Mesenchymal stem cell (in vitro differentiated cells and primary cell): ENCODE results near the gene S100A16. TPM values are rescaled to one million over a fixed set of nuclear protein-coding genes. Genes with fewer than 3 reads are reported as not detected.

Experiments
- DNase-seq: peaks from one replicate; pipeline ENCODE4 v3.0.0-alpha.2; 2013
- H2AFZ ChIP-seq: one replicate; pipeline ENCODE4 v1.6.1; 2013; ENCODE audit warnings: low read depth, mild to moderate bottlenecking, control low read depth, inconsistent platforms, low read length, moderate library complexity
- H2AK5ac ChIP-seq: 2 replicates; pipeline ENCODE4 v1.6.1; 2013; ENCODE audit warnings: low read length, moderate library complexity, mild to moderate bottlenecking, inconsistent platforms; ENCODE audit not compliant: severe bottlenecking
- H2BK120ac ChIP-seq: one replicate; pipeline ENCODE4 v1.6.1; 2013; ENCODE audit warnings: low read depth, mild to moderate bottlenecking, inconsistent platforms, low read length, moderate library complexity
- H2BK12ac ChIP-seq, 2 experiments: one replicate each; pipeline ENCODE4 v1.6.1; 2013; ENCODE audit warnings: inconsistent platforms in 2 of 2, low read length in 2 of 2, mild to moderate bottlenecking in 2 of 2, moderate library complexity in 2 of 2, control low read depth in 1 of 2
- H2BK15ac ChIP-seq: one replicate; pipeline ENCODE4 v1.6.1; 2013; ENCODE audit warnings: mild to moderate bottlenecking, low read depth, inconsistent platforms; ENCODE audit not compliant: poor library complexity, severe bottlenecking
- H2BK5ac ChIP-seq: 2 replicates; pipeline ENCODE4 v1.6.1; 2013; ENCODE audit warnings: low read depth, mild to moderate bottlenecking, low read length, control low read depth, inconsistent platforms; ENCODE audit not compliant: poor library complexity, severe bottlenecking
- H3K14ac ChIP-seq, 2 experiments: one replicate each; pipeline ENCODE4 v1.6.1; 2013; ENCODE audit warnings: inconsistent platforms in 2 of 2, low read length in 2 of 2, control low read depth in 1 of 2, mild to moderate bottlenecking in 1 of 2, moderate library complexity in 1 of 2
- H3K18ac ChIP-seq, 2 experiments: one replicate each; pipeline ENCODE4 v1.6.1; 2013; ENCODE audit warnings: inconsistent platforms in 2 of 2, low read length in 2 of 2, control low read depth in 1 of 2, low read depth in 1 of 2, mild to moderate bottlenecking in 1 of 2
- H3K23ac ChIP-seq, 2 experiments: one replicate each; pipeline ENCODE4 v1.6.1; 2013; ENCODE audit warnings: inconsistent platforms in 2 of 2, low read length in 2 of 2, mild to moderate bottlenecking in 2 of 2, moderate library complexity in 2 of 2, control low read depth in 1 of 2
- H3K27ac ChIP-seq: 2 replicates; pipeline ENCODE4 v1.5.1; 2013; ENCODE audit warnings: mild to moderate bottlenecking, moderate library complexity, low read length, control low read depth, inconsistent platforms; ENCODE audit not compliant: poor library complexity, severe bottlenecking
- H3K27me3 ChIP-seq, 2 experiments: 2 replicates each; pipeline versions ENCODE4 v1.6.1 to v1.7.0; 2013; ENCODE audit warnings: low read length in 2 of 2, mild to moderate bottlenecking in 2 of 2, moderate library complexity in 2 of 2, control low read depth in 1 of 2, inconsistent platforms in 1 of 2; ENCODE audit not compliant: control insufficient read depth in 1 of 2, insufficient read depth in 1 of 2
- H3K36me3 ChIP-seq, 2 experiments: 2 replicates each; pipeline versions ENCODE4 v1.6.1 to v1.7.0; 2013; ENCODE audit warnings: low read length in 2 of 2, control low read depth in 1 of 2, inconsistent platforms in 1 of 2, low read depth in 1 of 2, mild to moderate bottlenecking in 1 of 2; ENCODE audit not compliant: insufficient read depth in 2 of 2, control insufficient read depth in 1 of 2
- H3K4ac ChIP-seq, 2 experiments: one replicate each; pipeline ENCODE4 v1.6.1; 2013; ENCODE audit warnings: inconsistent platforms in 2 of 2, low read length in 2 of 2, mild to moderate bottlenecking in 2 of 2, moderate library complexity in 2 of 2, control low read depth in 1 of 2, low read depth in 1 of 2
- H3K4me1 ChIP-seq: 2 replicates; pipeline ENCODE4 v1.6.1; 2013; ENCODE audit warnings: low read depth, low read length, control low read depth; ENCODE audit not compliant: control insufficient read depth, insufficient read depth
- H3K4me2 ChIP-seq: 2 replicates; pipeline ENCODE4 v1.6.1; 2013; ENCODE audit warnings: low read length, mild to moderate bottlenecking, inconsistent platforms; ENCODE audit not compliant: poor library complexity, severe bottlenecking
- H3K4me3 ChIP-seq, 2 experiments: 2 replicates each; pipeline versions ENCODE4 v1.5.1 to v1.7.0; 2013; ENCODE audit warnings: low read length in 2 of 2, mild to moderate bottlenecking in 2 of 2, control low read depth in 1 of 2, low read depth in 1 of 2; ENCODE audit not compliant: insufficient read depth in 1 of 2
- H3K79me1 ChIP-seq: replicated peaks from 2 replicates; pipeline ENCODE4 v1.6.1; 2013; ENCODE audit warnings: mild to moderate bottlenecking, control low read depth, low read length, inconsistent platforms; ENCODE audit not compliant: poor library complexity, severe bottlenecking
- H3K9ac ChIP-seq: 2 replicates; pipeline ENCODE4 v1.7.0; 2013; ENCODE audit warnings: mild to moderate bottlenecking, low read length, moderate library complexity
- H3K9me3 ChIP-seq: 2 replicates; pipeline ENCODE4 v1.7.0; 2013; ENCODE audit warnings: mild to moderate bottlenecking, low read length; ENCODE audit not compliant: control insufficient read depth
- H4K8ac ChIP-seq: one replicate; pipeline ENCODE4 v1.6.1; 2013; ENCODE audit warnings: inconsistent platforms, mild to moderate bottlenecking, low read length, moderate library complexity
- H4K91ac ChIP-seq: one replicate; pipeline ENCODE4 v1.6.1; 2013; ENCODE audit warnings: mild to moderate bottlenecking, low read length, inconsistent platforms
- WGBS: methylation state at CpG from one replicate; pipeline ENCODE4 v1.1.7; 2013; ENCODE audit warnings: mixed read lengths; 5-methylcytosine and 5-hydroxymethylcytosine counted together
- polyA plus RNA-seq, 2 experiments: library from polyadenylated mRNA; stranded (reverse); fragments of 200-250 nt; gene quantifications; one replicate each; pipeline ENCODE4 v1.2.3, GENCODE V29; 2013

The S100A16 gene, protein sequence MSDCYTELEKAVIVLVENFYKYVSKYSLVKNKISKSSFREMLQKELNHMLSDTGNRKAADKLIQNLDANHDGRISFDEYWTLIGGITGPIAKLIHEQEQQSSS
- polyA plus RNA-seq (2013, experiment 1 of 2): 123 TPM
- polyA plus RNA-seq (2013, experiment 2 of 2): 128 TPM

DNA sequence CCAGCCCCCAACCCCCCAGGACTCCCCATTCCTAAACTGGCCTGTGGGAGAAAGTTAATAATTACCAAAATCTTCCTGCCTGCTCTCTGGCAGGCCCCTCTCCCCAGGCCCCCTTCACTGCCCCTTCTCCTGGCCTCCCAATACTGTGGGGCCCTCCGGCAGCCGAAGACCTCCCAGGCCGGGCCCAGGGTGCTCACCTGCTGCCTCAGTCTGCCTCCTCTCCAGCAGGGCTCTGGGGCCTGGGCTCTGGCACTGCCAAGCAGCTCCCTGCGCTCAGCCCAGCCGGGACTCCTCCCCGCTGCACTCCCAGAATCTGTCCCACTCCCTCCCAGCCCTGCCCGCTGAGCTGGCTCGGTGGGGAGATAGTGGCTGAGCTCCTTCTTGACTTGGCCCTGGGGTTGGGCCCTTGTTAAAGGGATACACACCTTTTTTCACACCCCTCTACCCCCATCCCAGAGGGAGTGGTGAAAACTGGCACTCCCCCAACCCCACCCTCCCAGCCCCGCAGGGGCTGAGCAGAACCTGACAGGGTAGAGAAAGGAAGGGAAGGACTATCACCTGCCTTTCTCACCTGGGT is at the start of gene S100A16:
Gene S100A16 (minus strand): TSS at position 383 of the 577 bp plus-strand sequence. CDS start 4,986 bp downstream, outside the sequence.
- Histone ChIP-seq H4K8ac (peak within 1 kb of the TSS; percentile 65), H3K9me3 (no peaks in the 10 kb centered on the region), H3K9ac (peak within 1 kb of the TSS; percentile 98), H3K18ac (peak within 1 kb of the TSS; percentile 42 to 80), H3K27ac (peak within 1 kb of the TSS; percentile 95), H3K4me1 (peaks cover 51% of the 10 kb centered on the region), H2AK5ac (peak within 1 kb of the TSS; percentile 98), H2BK15ac (peak within 1 kb of the TSS; percentile 73), H3K23ac (no peak within 1 kb of the TSS), H3K14ac (no peak within 1 kb of the TSS), H3K36me3 (peaks cover 7 to 12% of the 10 kb centered on the region in 2 experiments), H3K4ac (peak within 1 kb of the TSS; percentile 63 to 83), H2AFZ (no peak within 1 kb of the TSS), H3K4me3 (peak within 1 kb of the TSS; percentile 67 to 98), H2BK120ac (peak within 1 kb of the TSS; percentile 81), H3K79me1 (no peaks in the 10 kb centered on the region), H3K27me3 (no peaks in the 10 kb centered on the region), H3K4me2 (peak within 1 kb of the TSS; percentile 76), H4K91ac (peak within 1 kb of the TSS; percentile 66), H2BK5ac (peak within 1 kb of the TSS; percentile 93), H2BK12ac (peak within 1 kb of the TSS; percentile 1 to 47)
- DNase-seq: peak; percentile 44
- 33% methylated on average over 5 of the region's 9 CpGs for WGBS

GRCh38 chr1:153662269-153662668 is 49.3 kb upstream of the S100A16 start:
- Histone ChIP-seq H3K4ac (no peak overlapping the region), H3K23ac (no peak overlapping the region), H3K4me3 (no peak overlapping the region), H2BK120ac (no peak overlapping the region), H3K18ac (no peak overlapping the region), H2BK15ac (no peak overlapping the region), H3K9me3 (no peaks in the 10 kb centered on the region), H3K79me1 (peaks cover 14% of the 10 kb centered on the region), H3K4me2 (no peak overlapping the region), H2AK5ac (no peak overlapping the region), H3K9ac (peak overlapping the region; percentile 61), H3K14ac (no peak overlapping the region), H3K27me3 (no peaks in the 10 kb centered on the region), H2AFZ (no peak overlapping the region), H3K36me3 (peaks cover 40 to 71% of the 10 kb centered on the region in 2 experiments), H2BK5ac (no peak overlapping the region), H4K8ac (no peak overlapping the region), H3K27ac (no peak overlapping the region), H4K91ac (no peak overlapping the region), H2BK12ac (no peak overlapping the region), H3K4me1 (peaks cover 6% of the 10 kb centered on the region)
- no CpG with 5 or more reads among the region's 2 CpGs for WGBS
- DNase-seq: no peak

DNA sequence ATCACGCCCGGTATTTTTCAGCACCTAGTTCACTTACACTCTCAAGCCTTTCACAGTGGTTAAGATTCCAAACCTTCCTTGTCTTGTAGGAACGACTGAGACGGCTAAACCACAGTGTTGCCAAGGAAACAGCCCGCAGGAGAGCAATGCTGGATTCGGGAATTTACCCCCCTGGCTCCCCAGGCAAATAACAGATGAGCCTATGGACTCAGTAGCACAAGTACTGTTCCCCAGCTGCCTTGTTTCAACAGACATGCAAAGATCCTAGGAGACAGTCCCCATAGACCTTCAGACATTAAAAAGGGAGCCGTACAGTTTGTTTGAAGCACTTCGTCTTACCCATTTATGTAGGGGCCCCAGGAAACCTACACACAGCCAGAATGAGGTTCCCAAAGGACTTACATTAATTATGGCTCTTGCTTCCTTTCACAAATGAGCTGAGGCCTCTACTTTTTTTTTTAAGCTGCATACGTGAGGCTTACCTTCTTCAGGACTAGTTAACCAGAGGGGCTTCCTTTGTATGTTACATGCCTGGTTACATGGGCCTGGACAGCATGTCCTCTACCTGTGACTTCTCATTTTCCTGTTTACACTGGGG is 48.3 kb upstream of the S100A16 start:
- no peak overlapping the region for H3K14ac ChIP-seq
- no peak overlapping the region for H2BK120ac ChIP-seq
- H3K27me3 ChIP-seq: no peaks in the 10 kb centered on the region
- no peak overlapping the region for H3K4ac ChIP-seq
- no peak overlapping the region for H3K4me3 ChIP-seq
- H4K91ac ChIP-seq: no peak overlapping the region
- no peak overlapping the region for H2BK12ac ChIP-seq
- H2AFZ ChIP-seq: no peak overlapping the region
- no peak overlapping the region for H3K18ac ChIP-seq
- H4K8ac ChIP-seq: no peak overlapping the region
- peaks cover 6% of the 10 kb centered on the region for H3K4me1 ChIP-seq
- no peak overlapping the region for H2BK15ac ChIP-seq
- H2BK5ac ChIP-seq: no peak overlapping the region
- H3K23ac ChIP-seq: no peak overlapping the region
- peak; percentile 14 for DNase-seq
- peak overlapping the region; percentile 52 for H3K27ac ChIP-seq
- H3K4me2 ChIP-seq: no peak overlapping the region
- whole genome bisulfite sequencing: 78% methylated on average over 8 of the region's 9 CpGs
- peaks cover 7% of the 10 kb centered on the region for H3K79me1 ChIP-seq
- peak overlapping the region; percentile 60 for H2AK5ac ChIP-seq
- peaks cover 29 to 61% of the 10 kb centered on the region in 2 experiments for H3K36me3 ChIP-seq
- H3K9ac ChIP-seq: peak overlapping the region; percentile 30
- H3K9me3 ChIP-seq: no peaks in the 10 kb centered on the region

GRCh38 chr1:153659656-153660055 is 46.7 kb upstream of the S100A16 start:
- Histone ChIP-seq H3K27me3 (no peaks in the 10 kb centered on the region), H3K9me3 (no peaks in the 10 kb centered on the region), H3K4me2 (peak overlapping the region; percentile 57), H2AK5ac (no peak overlapping the region), H3K79me1 (peaks cover 4% of the 10 kb centered on the region), H4K8ac (no peak overlapping the region), H3K27ac (no peak overlapping the region), H2AFZ (no peak overlapping the region), H2BK120ac (no peak overlapping the region), H3K23ac (no peak overlapping the region), H3K4ac (no peak overlapping the region), H3K9ac (peak overlapping the region; percentile 95), H2BK12ac (no peak overlapping the region), H2BK15ac (no peak overlapping the region), H3K14ac (no peak overlapping the region), H3K4me1 (peaks cover 6% of the 10 kb centered on the region), H3K18ac (no peak overlapping the region), H3K4me3 (peak overlapping the region in 1 of 2 experiments; percentile 98), H3K36me3 (peaks cover 24 to 45% of the 10 kb centered on the region in 2 experiments), H2BK5ac (no peak overlapping the region), H4K91ac (no peak overlapping the region)
- DNase-seq: no peak
- WGBS: 95% methylated on average over 9 of the region's 9 CpGs
